Right ventricle myocardium superior (tissue), 1 donor: ENCODE results near the gene C1orf50. TPM values are rescaled to one million over a fixed set of nuclear protein-coding genes. Genes with fewer than 3 reads are reported as not detected.
"Not testable (repeated sequence)": the region's sequence is repeated elsewhere in the genome, so short reads cannot be mapped to it uniquely, and the experiment has no call there.

ENCODE experiments used
- ATAC-seq: fragments of 200-7000 bp; cut with Tn5 transposase; one replicate; pipeline ENCODE4 v1.9.1; 2020; ENCODE audit warnings: mild to moderate bottlenecking; ENCODE audit not compliant: poor library complexity
- DNase-seq: peaks from one replicate; pipeline ENCODE4 v3.0.0-alpha.2; 2020
- intact Hi-C: fragments of 100-400 bp; cut with DNase I; formaldehyde crosslinking; loops from one replicate; pipeline ENCODE4 v1.11.2; 2022
- long read RNA-seq: library from polyadenylated mRNA; unstranded; transcript quantifications from one replicate; pipeline ENCODE4 v2.0.0, GENCODE V29; 2021
- total RNA-seq: library from RNA; stranded (reverse); fragmentation: NEBNext Ultra II Directional; extraction: Animal tissue kit (Norgen Biotek cat#: 25700); gene quantifications from one replicate; pipeline ENCODE4 v1.2.1, GENCODE V29; 2021
- donor health status: DM: no; HTN: yes; CAD: no; lungs with severe emphysema.

Gene C1orf50
- 7.6 TPM for total RNA-seq
- long read RNA-seq, full-length matches to known transcripts: 15 of 17 reads
- long read RNA-seq, partial matches to known transcripts: 1 of 17 reads
- long read RNA-seq, other reads (novel, unspliced or antisense): 1 of 17 reads

DNA sequence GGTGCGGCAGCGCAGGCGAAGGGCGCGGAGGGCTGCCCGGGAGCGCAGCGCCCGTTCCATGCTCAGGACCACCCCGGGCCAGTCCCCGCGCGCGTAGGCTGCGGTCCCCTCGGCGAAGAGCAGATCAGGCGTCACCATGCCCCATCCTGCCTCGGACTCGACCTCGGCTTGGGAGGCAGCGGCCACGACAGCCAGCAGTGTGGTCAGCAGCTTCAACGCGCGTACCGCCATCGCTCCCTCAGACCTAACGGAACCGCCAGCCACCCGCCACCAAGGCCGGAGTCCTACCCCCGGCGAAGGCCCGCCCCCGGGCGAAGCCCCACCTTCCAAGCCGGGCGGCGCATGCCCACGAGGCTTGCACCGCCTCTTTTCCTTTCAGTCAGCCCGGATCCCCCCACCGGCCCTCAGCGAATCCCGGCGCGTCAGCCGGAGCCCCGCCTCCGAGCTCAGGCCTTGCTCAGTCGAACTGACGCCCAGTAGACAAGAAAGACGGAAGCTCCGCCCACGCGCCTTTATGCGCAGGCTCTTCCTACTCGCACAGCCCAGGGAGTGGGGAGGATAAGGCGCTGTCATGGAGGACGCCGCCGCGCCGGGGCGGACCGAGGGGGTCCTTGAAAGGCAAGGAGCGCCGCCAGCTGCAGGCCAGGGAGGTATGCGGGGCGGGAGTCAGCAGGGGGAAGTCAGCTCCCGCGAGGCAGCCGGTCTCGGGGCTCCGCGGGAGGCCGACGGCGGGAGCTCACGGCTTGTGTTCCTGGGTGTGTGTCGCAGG, at the start of gene C1orf50, which contains the start of gene P3H1:
Gene C1orf50 (plus strand): TSS at position 509 of the 769 bp plus-strand sequence. CDS start 63 bp downstream, at position 572.
Gene P3H1 (minus strand): TSS at position 288 of the 769 bp plus-strand sequence. CDS start 57 bp downstream, at position 231.
- intact Hi-C loops: no loop called here
- peak; percentile 100 for DNase-seq
- ATAC-seq: peak; percentile 96

DNA sequence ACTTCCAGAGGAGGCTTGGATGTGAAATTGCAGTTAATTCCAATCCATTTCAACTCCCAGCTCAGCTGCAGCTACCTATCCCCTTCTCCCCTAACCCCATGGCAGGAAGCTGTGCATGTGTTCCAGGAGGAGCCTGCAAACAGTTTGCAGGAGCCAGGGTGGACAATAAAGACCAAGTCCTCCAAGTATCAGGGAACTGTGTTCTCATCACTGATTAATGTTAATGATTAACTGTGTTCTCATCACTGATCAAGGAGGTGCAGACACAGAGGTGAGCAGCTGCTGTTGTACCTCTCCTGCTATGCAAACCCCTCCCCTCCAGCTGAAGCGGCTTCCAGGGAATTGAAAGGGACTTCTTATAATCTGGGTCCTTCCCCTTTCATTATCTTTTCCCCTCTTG, 46.2 kb upstream of the C1orf50 start:
- ATAC-seq (no peak), DNase-seq (no peak)
- intact Hi-C loops: no loop called here

DNA sequence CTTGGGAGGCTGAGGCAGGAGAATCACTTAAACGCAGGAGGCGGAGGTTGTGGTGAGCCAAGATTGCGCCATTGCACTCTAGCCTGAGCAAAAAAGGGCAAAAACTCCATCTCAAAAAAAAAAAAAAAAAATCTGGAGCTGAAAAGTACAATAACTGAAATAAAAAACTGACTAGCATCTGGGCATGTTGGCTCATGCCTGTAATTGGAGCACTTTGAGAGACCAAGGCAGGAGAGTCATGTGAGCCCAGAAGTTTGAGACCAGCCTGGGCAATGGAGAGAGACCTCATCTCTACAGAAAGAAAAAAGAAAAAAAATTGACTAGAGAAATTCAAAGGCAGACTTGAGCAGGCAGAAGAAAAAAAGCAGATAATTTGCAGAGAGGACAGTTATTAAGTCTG, 45.1 kb upstream of the C1orf50 start:
- no peak for DNase-seq
- intact Hi-C loops: no loop called here
- ATAC-seq: no peak

DNA sequence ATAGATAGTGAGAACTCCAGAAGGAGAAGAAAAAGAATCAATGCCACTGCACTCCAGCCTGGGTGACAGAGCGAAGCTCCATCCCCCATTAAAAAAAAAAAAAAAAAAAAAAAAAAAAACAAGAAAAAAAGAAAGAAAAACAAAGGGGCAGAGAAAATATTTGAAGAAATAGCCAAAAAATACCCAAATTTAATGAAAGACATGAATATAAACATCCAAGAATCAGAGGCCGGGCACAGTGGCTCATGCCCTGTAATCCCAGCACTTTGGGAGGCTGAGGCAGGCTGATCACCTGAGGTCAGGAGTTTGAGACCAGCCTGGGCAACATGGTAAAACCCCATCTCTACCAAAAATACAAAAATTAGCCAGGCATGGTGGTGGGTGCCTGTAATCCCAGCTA, 44.6 kb upstream of the C1orf50 start:
- DNase-seq, intact Hi-C loops, ATAC-seq: not testable (repeated sequence)

DNA sequence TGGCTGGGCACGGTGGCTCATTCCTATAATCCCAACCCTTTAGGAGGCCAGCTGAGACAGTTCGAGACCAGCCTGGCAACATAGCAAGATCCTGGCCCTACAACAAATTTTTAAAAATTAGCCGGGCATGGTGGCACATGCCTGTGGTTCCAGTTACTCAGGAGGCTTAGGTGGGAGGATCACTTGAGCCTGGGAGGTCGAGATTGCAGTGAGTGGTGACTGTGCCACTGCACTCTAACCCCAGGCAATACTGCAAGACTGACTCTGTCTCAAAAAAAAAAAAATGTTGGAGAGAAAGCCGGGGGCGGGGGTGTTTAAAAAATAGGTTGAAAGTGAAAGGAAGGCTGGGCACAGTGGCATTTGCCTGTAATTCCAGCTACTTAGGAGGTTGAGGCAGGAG, 43.5 kb upstream of the C1orf50 start:
- DNase-seq (no peak), ATAC-seq (no peak)
- intact Hi-C loops: no loop called here

DNA sequence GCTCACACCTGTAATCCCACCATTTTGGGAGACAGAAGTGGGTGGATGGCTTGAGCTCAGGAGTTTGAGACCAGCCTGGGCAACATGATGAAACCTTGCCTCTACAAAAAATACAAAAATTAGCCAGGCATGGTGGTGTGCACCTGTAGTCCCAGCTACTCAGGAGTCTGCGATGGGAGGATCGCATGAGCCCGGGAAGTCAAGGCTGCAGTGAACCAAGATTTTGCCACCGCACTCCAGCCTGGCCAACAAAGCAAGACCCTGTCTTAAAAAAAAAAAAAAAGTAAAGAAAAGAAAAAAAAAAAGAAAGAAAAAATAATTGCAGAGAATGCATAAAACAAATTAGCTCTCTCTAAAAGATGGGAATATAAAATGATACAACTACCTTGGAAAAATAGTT, 41.2 kb upstream of the C1orf50 start:
- not testable (repeated sequence) for DNase-seq, ATAC-seq

DNA sequence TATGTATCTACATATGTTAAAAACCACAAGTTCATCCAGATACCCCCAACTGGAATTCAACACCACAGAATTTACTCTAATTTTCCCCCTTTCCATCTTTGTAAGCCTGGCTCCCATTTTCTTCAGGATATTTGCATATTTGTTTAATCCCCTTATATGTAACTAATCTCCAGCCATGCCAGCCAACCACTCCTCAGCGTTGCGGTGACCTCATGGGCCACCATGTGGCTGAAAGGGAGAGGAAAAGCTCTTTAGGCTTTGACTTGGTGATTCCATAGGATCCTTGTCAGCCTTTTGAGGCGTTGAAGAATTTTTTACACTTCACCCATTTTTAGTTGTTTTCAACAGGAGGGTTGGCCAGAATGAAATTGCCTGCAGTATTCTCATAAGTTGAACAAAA, 37.0 kb upstream of the C1orf50 start:
- no peak for ATAC-seq
- no peak for DNase-seq
- intact Hi-C loops: no loop called here

More for the DNA sequence above, 41.2 kb upstream of the C1orf50 start:
- intact Hi-C loops: not testable (repeated sequence)

DNA sequence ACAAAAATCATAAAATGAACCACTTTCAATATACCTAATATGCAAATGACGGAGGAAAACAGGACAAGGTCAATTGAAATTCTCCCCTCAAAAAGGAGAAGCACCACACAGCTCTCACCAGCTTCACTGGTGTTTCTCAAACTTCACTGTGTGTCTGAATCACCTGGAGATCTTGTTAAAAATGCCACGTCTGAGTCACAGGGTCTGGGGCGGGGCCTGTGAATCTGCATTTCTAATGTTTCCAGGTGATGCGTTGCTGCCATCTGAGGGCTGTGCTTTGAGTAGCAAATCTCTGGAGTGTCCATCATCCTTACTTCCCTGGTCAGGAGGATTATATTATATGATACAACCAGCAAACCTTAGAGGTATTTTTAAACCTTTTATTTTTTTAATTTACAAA, 36.1 kb upstream of the C1orf50 start:
- intact Hi-C loops: no loop called here
- no peak for ATAC-seq
- no peak for DNase-seq

DNA sequence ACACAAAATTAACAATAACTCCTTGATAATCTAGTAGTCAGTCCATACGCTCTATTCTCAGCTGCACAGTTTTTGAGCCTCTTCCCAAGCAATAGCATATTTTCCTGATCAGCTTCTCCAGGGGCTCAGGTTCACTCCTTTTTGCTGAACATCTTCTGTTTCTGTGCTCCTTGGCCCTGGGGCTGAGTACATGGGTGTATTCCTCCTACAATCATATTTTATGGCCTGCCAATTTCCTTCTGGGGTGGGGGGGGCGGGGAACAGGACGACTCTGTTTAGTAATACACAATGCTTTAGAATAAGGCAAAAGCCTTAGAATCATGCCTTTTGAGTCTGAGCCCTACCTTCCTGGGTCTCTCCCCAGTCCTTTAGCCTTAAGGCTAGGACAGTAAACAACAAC, 35.5 kb upstream of the C1orf50 start:
- intact Hi-C loops: no loop called here
- DNase-seq (no peak), ATAC-seq (no peak)

DNA sequence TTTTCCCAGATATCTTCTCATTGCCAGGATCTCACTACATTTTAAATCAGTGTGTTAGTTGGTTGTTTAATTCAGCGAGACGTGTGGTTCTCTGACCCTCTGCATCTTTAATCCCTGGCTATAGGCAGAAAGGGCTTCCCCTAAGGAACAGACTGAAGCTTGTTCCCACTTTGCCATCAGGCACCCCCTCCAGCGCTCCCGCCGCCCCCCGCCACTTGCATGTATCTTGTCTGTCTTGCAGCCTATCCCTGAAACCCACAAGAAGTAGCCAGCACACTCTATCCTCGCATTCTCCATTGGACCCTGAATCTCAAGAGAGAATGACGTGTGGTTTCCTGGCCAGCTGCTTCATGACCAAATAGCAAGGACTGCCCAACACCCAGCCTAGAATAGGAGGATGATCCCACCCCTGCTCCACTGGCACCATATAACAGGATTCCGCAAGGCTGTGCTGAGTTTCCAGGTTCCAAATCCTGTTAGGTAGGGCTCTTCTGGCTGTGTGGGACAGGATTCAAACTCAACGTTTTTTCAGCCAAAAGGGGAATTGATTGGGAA, 34.8 kb upstream of the C1orf50 start:
- DNase-seq (no peak), ATAC-seq (no peak)
- intact Hi-C loops: no loop called here

DNA sequence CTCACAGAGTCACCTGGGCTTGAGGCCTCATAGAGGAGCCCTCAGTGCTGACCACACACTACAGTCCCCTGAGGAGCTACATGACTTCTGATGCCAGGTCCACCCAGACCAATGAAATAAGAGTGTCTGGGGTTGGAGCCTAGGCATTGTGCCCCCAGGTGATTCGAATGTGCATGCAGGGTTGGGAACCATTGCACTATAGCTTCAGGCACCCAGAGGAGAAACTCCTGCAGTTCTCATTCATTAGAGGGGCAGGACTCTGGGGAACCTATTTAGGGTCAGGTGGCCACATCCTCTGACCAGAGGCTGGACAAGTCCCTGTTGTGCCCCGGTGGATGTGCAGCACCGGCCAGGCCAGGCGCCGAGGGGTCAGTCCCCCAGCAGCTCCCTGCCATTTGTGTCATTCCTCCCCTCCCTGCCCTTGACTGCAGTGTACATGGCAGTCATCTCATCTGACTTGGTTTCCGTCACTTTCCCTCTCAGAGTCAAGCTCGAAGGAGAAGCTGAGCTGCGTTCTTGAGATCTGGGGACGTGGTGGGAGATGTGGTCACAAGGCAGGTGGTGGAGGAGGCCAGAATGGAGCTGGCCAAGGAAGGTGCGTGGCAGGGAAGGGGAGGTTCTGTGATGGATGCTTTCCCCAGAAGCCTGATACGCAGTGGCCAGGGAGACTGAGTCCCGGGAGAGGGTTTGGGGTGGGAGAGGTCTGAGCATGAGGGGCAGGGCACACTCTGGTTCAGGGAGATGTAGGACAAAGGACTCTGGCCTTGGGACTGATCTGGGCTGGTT, 33.4 kb upstream of the C1orf50 start:
- ATAC-seq (no peak), DNase-seq (no peak)
- intact Hi-C loops: no loop called here

DNA sequence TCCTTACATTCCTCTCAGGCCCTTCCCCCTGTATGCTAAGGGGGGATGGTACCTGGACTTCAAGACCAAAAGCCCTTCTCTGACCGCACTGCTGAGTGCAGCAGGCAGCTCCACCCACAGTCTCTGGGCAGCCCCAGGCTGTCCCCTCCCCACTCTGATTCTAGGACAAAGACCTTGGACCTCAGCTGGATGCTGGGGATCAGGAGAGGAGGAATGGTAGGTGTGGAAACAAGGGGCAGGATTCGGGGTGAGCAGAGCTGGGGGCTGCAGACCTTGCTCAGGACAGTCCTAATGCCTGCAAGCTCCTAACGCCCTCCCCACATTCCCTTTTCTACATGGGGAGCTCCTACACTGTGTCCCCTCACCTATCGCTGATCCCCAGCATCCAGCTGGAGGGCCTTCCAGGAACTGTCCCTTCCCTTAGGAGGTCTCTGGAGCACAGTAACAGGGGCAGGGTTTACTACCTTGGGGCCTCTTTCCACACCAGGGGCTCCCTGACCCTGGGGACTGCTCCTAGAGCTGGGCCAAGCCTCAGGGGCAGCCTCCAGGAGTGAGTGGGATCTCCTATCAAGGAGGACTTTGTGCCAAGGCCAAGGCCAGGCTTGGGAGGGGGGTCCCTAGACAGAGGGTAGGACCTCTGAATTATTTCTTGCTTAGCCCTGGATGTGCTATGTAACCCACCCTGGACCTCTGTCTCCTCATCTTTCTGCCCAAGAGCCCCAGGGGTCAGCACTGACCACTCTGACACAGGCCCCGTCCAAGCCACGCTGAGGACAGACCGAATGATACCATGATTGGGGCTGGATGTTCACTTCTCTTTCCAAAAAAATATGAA, 32.6 kb upstream of the C1orf50 start:
- no peak for DNase-seq
- ATAC-seq: no peak
- intact Hi-C loops: no loop called here

DNA sequence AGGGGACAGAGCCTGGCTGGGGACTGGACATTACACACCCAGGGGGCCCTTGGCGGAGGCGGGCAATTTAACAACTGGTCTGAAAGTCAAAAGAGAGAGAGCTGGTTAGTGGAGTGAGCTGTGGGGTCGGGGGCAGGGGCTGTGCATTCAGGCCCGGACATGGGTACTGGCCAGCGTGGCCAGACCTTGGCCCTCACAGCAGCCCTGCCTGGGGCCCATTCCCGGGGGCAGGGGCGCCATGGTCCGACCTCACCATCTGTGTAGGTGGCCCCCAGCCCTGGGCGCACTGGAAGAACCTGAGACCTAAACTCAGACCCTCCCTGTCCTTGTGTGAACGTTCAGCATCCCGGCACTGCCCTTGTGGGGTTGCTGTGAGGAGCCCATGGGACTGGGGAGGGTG, 32.0 kb upstream of the C1orf50 start:
- intact Hi-C loops: no loop called here
- no peak for DNase-seq
- no peak for ATAC-seq

DNA sequence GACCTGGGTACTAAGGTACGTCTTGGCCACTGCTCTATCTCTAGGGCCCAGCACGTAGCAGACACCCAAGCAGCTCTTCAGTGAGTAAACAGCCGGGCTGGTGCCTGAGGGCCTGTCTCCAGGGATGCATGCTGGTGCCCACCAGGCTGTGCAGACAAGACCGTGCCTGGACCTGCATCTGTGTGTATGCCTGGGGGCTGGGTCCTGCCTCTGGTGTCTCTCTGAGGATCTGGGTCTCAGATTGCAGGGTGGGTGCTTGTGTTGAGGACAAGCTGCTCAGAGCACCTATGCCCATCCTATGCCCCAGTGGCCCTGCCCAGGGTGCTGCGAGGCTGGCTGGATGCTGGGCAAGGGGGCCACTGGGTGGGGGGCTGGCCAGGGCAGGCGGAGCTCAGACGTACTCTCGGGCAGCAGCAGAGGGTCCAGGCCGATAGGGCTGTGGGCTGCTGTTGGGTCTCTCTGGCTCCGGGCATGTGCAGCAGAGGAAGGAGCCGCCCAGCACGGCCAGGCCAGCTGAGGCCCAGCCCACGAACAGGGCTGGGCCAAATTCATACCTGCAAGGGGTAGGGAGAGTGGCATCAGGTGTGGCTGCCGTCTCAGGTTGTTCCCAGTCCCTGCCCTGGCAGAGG, 31.5 kb upstream of the C1orf50 start:
- intact Hi-C loops: no loop called here
- DNase-seq (no peak), ATAC-seq (peak; percentile 13)

DNA sequence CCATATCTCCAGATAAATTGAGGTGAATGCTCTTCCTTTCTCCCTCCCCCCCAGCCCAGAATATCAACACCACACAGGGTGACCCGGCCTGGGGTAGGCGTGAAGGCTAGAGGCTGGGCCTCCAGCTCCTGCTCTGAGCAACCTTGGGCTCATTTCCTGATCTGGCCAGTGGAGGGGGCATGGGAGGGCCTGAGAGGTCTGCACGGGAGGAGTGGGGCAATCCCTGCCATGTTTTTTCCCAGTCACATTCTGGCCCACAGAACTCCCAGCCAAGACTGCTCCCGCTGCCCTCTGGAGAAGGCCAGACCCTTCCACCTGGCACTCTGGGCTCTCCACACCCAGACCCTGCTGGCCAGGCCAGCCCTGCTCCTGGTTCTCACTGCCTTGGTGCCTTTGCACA, 30.9 kb upstream of the C1orf50 start:
- intact Hi-C loops: no loop called here
- peak; percentile 53 for ATAC-seq
- DNase-seq: no peak

DNA sequence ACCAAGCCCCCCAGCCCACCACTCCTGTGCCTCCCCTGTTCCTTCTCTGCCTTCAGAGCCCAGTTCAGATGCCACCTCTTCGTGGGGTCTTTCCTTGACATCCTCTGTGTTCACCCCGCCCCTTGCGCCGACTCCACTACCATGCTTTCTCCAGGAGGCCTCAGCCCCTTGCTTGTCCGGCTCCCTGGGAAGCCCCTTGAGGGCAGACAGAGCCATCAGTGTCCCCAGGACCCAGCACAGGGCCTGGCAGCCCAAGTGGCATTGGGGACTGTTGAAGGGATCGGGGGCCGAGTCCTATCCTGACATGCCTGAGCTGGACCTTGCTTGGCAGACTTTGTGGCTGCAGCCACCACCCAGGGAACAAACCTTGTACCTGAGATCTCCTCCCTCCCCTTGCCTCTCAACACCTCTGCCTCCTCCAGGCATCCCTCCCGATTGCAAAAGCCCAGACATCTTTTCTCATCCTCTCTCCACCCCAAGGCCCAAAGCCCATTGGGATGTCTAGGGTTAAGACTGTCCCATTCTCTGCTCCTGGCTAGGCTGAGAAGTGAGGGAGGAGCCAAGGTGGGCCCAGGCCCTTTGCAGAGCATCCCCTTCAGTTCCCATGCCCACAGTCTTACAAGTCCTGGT, 30.4 kb upstream of the C1orf50 start:
- intact Hi-C loops: no loop called here
- ATAC-seq: no peak
- DNase-seq: no peak

DNA sequence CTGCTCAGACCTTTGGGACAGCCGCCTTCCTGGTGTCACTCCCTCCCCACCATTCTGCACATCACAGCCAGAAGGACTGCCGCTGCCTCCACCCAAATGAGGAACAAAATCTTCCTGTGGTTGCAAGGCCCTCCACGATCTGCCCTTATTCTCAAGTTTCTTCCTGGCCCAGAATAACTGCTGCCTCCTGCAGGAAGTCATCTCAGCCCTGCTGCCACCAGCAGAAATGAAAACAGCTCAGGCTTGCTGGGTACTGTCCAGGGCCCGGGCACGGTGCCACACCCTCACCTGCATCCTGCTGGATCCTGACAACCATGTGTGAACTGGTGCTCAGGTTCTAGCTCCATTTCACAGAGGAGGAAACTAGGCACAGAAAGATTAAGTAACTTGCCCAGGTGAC, 29.8 kb upstream of the C1orf50 start:
- ATAC-seq (peak; percentile 54), DNase-seq (no peak)
- intact Hi-C loops: no loop called here
